Measurements from ENCODE around the gene HPCA.
"Not testable (repeated sequence)": the region's sequence is repeated elsewhere in the genome, so short reads cannot be mapped to it uniquely, and the experiment has no call there.

The HPCA gene

GRCh38 chr1:32898958-32899357 lies 12.7 kb downstream of the HPCA start:
- no peak for DNase-seq (ENCODE audit: low spot score)
- H3K4me3 Mint-ChIP-seq: no peak overlapping the region
- H3K27ac Mint-ChIP-seq: no peak overlapping the region
- H3K9me3 Mint-ChIP-seq: no peaks in the 10 kb centered on the region
- peaks cover 1% of the 10 kb centered on the region for H3K4me1 Mint-ChIP-seq (ENCODE audit: low read depth)
- H3K36me3 Mint-ChIP-seq (ENCODE audit: low read depth): peaks cover 1% of the 10 kb centered on the region
- H3K27me3 Mint-ChIP-seq (ENCODE audit: low read depth): peaks cover 68% of the 10 kb centered on the region

- peaks cover 72% of the 10 kb centered on the region for H3K27me3 Mint-ChIP-seq (ENCODE audit: low read depth)
- H3K4me3 Mint-ChIP-seq: peak overlapping the region; percentile 24
- no peak for DNase-seq (ENCODE audit: low spot score)
- peaks cover 1% of the 10 kb centered on the region for H3K4me1 Mint-ChIP-seq (ENCODE audit: low read depth)
- no peaks in the 10 kb centered on the region for H3K9me3 Mint-ChIP-seq
- peaks cover 1% of the 10 kb centered on the region for H3K36me3 Mint-ChIP-seq (ENCODE audit: low read depth)
- no peak overlapping the region for H3K27ac Mint-ChIP-seq
Observed at GRCh38 chr1:32899586-32900296, 13.4 kb downstream of the HPCA start.

- Mint-ChIP-seq H3K27me3 (ENCODE audit: low read depth) (peaks cover 72% of the 10 kb centered on the region), H3K4me1 (ENCODE audit: low read depth) (peaks cover 1% of the 10 kb centered on the region), H3K36me3 (ENCODE audit: low read depth) (peaks cover 1% of the 10 kb centered on the region), H3K9me3 (no peaks in the 10 kb centered on the region), H3K4me3 (peak overlapping the region; percentile 50), H3K27ac (no peak overlapping the region)
- DNase-seq (ENCODE audit: low spot score): no peak
Observed at GRCh38 chr1:32900371-32900955, 14.2 kb downstream of the HPCA start.

GRCh38 chr1:32900956-32901822 lies 14.9 kb downstream of the HPCA start, which contains the start of gene TMEM54:
TSS of gene TMEM54 (minus strand) at chr1:32901389. CDS start at chr1:32901238, 151 bp downstream.
- H3K27me3 Mint-ChIP-seq (ENCODE audit: low read depth): peaks cover 70% of the 10 kb centered on the region
- no peaks in the 10 kb centered on the region for H3K9me3 Mint-ChIP-seq
- DNase-seq (ENCODE audit: low spot score): peak; percentile 16
- peak within 1 kb of the TSS; percentile 72 for H3K4me3 Mint-ChIP-seq
- H3K27ac Mint-ChIP-seq: no peak within 1 kb of the TSS
- peaks cover 1% of the 10 kb centered on the region for H3K4me1 Mint-ChIP-seq (ENCODE audit: low read depth)
- peaks cover 1% of the 10 kb centered on the region for H3K36me3 Mint-ChIP-seq (ENCODE audit: low read depth)

- peaks cover 1% of the 10 kb centered on the region for H3K4me1 Mint-ChIP-seq (ENCODE audit: low read depth)
- H3K4me3 Mint-ChIP-seq: peak overlapping the region; percentile 72
- no peaks in the 10 kb centered on the region for H3K9me3 Mint-ChIP-seq
- no peak for DNase-seq (ENCODE audit: low spot score)
- peaks cover 65% of the 10 kb centered on the region for H3K27me3 Mint-ChIP-seq (ENCODE audit: low read depth)
- H3K27ac Mint-ChIP-seq: no peak overlapping the region
- H3K36me3 Mint-ChIP-seq (ENCODE audit: low read depth): peaks cover 1% of the 10 kb centered on the region
Observed at GRCh38 chr1:32901823-32902534, 15.7 kb downstream of the HPCA start.

GRCh38 chr1:32902535-32902920 lies 16.2 kb downstream of the HPCA start:
- peak overlapping the region; percentile 53 for H3K4me3 Mint-ChIP-seq
- peaks cover 1% of the 10 kb centered on the region for H3K36me3 Mint-ChIP-seq (ENCODE audit: low read depth)
- peaks cover 60% of the 10 kb centered on the region for H3K27me3 Mint-ChIP-seq (ENCODE audit: low read depth)
- peaks cover 1% of the 10 kb centered on the region for H3K4me1 Mint-ChIP-seq (ENCODE audit: low read depth)
- no peaks in the 10 kb centered on the region for H3K9me3 Mint-ChIP-seq
- no peak overlapping the region for H3K27ac Mint-ChIP-seq
- no peak for DNase-seq (ENCODE audit: low spot score)

- no peak for DNase-seq (ENCODE audit: low spot score)
- Mint-ChIP-seq H3K36me3 (ENCODE audit: low read depth) (peaks cover 1% of the 10 kb centered on the region), H3K4me1 (ENCODE audit: low read depth) (peaks cover 1% of the 10 kb centered on the region), H3K27ac (no peak overlapping the region), H3K4me3 (no peak overlapping the region), H3K27me3 (ENCODE audit: low read depth) (peaks cover 45% of the 10 kb centered on the region), H3K9me3 (no peaks in the 10 kb centered on the region)
Observed at GRCh38 chr1:32903991-32904785, 17.9 kb downstream of the HPCA start.

GRCh38 chr1:32904797-32905196 lies 18.5 kb downstream of the HPCA start:
- H3K4me3 Mint-ChIP-seq: no peak overlapping the region
- H3K36me3 Mint-ChIP-seq (ENCODE audit: low read depth): peaks cover 1% of the 10 kb centered on the region
- no peaks in the 10 kb centered on the region for H3K9me3 Mint-ChIP-seq
- peaks cover 1% of the 10 kb centered on the region for H3K4me1 Mint-ChIP-seq (ENCODE audit: low read depth)
- DNase-seq (ENCODE audit: low spot score): no peak
- no peak overlapping the region for H3K27ac Mint-ChIP-seq
- H3K27me3 Mint-ChIP-seq (ENCODE audit: low read depth): peaks cover 41% of the 10 kb centered on the region

- not testable (repeated sequence) for H3K4me1 Mint-ChIP-seq (ENCODE audit: low read depth); H3K9me3 Mint-ChIP-seq; H3K36me3 Mint-ChIP-seq (ENCODE audit: low read depth); DNase-seq (ENCODE audit: low spot score); H3K4me3 Mint-ChIP-seq; H3K27ac Mint-ChIP-seq
- peaks cover 38% of the 10 kb centered on the region for H3K27me3 Mint-ChIP-seq (ENCODE audit: low read depth)
Observed at GRCh38 chr1:32905588-32905987, 19.3 kb downstream of the HPCA start.

GRCh38 chr1:32906654-32907053 lies 20.4 kb downstream of the HPCA start:
- Mint-ChIP-seq H3K9me3 (no peaks in the 10 kb centered on the region), H3K4me1 (ENCODE audit: low read depth) (peaks cover 1% of the 10 kb centered on the region), H3K4me3 (no peak overlapping the region), H3K27ac (no peak overlapping the region), H3K27me3 (ENCODE audit: low read depth) (peaks cover 32% of the 10 kb centered on the region), H3K36me3 (ENCODE audit: low read depth) (peaks cover under 1% of the 10 kb centered on the region)
- no peak for DNase-seq (ENCODE audit: low spot score)

- Mint-ChIP-seq H3K4me3 (no peak overlapping the region), H3K36me3 (ENCODE audit: low read depth) (no peaks in the 10 kb centered on the region), H3K9me3 (no peaks in the 10 kb centered on the region), H3K27me3 (ENCODE audit: low read depth) (peaks cover 25% of the 10 kb centered on the region), H3K4me1 (ENCODE audit: low read depth) (no peaks in the 10 kb centered on the region), H3K27ac (no peak overlapping the region)
- no peak for DNase-seq (ENCODE audit: low spot score)
Observed at GRCh38 chr1:32907435-32907834, 21.1 kb downstream of the HPCA start.

GRCh38 chr1:32910319-32910718 lies 24.0 kb downstream of the HPCA start:
- Mint-ChIP-seq H3K4me3 (no peak overlapping the region), H3K27ac (no peak overlapping the region), H3K9me3 (no peaks in the 10 kb centered on the region), H3K4me1 (ENCODE audit: low read depth) (no peaks in the 10 kb centered on the region), H3K36me3 (ENCODE audit: low read depth) (no peaks in the 10 kb centered on the region), H3K27me3 (ENCODE audit: low read depth) (peaks cover 15% of the 10 kb centered on the region)
- DNase-seq (ENCODE audit: low spot score): no peak

All from T-helper 2 cell treated with Interferon-gamma antibody and Interleukin-4, amounts not matched to agents 5 μg/mL and 100 μg/mL, for 36 hours (primary cell).